ES-I3 (cell line): ENCODE results near the gene ITGA3.

ENCODE experiments used
- H3K36me3 ChIP-seq: 2 replicates; pipeline ENCODE4 v1.6.1; 2013; ENCODE audit warnings: mild to moderate bottlenecking, low read length, control low read depth, moderate library complexity; ENCODE audit not compliant: insufficient read depth
- H3K4me1 ChIP-seq: 2 replicates; pipeline ENCODE4 v1.6.1; 2013; ENCODE audit warnings: mild to moderate bottlenecking, control low read depth, low read length; ENCODE audit not compliant: insufficient read depth
- H3K9ac ChIP-seq: 2 replicates; pipeline ENCODE4 v1.6.1; 2013; ENCODE audit warnings: low read depth, mild to moderate bottlenecking, low read length, moderate library complexity
- H3K9me3 ChIP-seq: 2 replicates; pipeline ENCODE4 v1.6.1; 2013; ENCODE audit warnings: mild to moderate bottlenecking, low read length, moderate library complexity; ENCODE audit not compliant: control insufficient read depth, insufficient read depth

ITGA3 gene

DNA sequence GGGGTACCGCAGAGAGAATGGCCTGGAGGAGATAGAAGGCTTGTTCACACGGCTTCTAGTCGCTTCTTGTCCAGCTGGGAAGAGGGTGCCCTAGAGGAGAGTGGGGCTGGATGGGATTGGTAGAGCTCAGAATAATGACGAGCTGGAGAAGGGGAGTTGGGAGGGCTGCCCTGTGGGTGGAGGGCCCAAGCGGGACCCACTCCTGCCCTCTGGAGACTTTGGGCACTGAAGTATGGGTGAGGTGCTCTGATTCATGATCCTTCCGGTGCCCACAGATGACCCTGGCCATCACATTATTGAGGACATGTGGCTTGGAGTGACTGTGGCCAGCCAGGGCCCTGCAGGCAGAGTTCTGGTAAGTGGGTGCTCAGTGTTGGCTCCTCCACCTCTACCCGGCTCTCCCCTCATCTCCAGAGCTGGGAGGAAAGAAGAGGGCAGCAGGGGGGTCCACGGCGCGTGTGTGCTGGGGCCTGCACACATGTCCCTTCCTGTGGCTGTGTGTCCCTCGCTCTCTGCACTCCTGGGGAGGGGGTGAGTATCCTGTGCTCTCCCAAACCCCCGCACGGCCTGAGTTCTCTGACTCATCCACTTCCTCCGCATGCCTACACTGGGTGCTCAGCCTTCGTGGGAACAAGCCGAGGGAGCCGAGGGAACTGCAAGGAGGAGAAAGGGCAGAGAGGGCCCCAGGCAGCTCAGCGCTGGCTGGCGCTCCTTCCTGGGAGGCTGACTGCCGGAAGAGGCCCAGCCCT is 8.5 kb downstream of the ITGA3 start:
- peaks cover 9% of the 10 kb centered on the region; the same call in 1 of the 2 replicates for H3K36me3 ChIP-seq
- no peak overlapping the region for H3K9ac ChIP-seq
- H3K4me1 ChIP-seq, result peaks cover 47% of the 10 kb centered on the region
- H3K9me3 ChIP-seq, result no peaks in the 10 kb centered on the region

DNA sequence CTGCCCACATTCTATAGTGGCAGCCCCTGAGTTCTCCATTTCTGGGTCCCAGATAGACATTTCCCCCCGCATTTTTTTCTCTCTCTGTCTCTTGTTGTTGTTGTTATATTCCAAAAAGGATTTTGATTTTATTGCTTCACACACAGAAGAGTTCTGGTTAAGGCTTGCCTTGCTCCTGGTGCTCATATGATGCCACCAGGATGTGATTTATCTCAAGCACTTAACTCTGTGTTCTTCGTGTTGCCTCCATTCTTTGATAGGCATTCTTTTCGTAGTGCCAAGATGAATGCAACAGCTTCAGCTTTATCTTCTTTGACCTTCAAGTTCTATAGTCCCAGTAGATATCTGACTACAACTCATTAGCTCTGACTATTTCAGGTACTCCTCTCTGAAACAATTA is 9.1 kb downstream of the ITGA3 start:
- Histone ChIP-seq H3K4me1 (peaks cover 41% of the 10 kb centered on the region), H3K9me3 (no peaks in the 10 kb centered on the region), H3K9ac (no peak overlapping the region), H3K36me3 (peaks cover 12% of the 10 kb centered on the region)

DNA sequence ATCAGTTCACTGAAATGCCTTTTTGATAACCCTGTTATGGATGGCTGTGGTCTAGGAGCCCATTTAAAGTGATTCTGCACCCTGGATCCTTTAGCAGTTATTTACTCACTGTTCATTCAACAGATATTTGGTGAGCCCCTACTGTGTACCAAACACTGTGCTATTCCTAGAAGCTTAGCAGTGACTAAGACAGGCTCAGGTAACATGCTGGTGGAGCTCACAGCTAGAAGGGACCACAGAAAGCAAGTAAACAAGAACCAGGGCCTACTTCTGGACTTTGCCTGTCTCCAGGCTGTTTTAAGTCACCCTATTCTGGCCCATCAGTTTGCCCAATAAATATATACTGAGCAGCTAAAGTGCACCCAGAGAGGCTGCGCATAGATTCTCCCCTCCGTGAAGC is 11.1 kb downstream of the ITGA3 start:
- no peak overlapping the region for H3K9ac ChIP-seq
- H3K4me1 ChIP-seq, result peaks cover 25% of the 10 kb centered on the region; the same call in 1 of the 2 replicates
- peaks cover 12% of the 10 kb centered on the region for H3K36me3 ChIP-seq
- peaks cover 3% of the 10 kb centered on the region; the same call in 1 of the 2 replicates for H3K9me3 ChIP-seq

DNA sequence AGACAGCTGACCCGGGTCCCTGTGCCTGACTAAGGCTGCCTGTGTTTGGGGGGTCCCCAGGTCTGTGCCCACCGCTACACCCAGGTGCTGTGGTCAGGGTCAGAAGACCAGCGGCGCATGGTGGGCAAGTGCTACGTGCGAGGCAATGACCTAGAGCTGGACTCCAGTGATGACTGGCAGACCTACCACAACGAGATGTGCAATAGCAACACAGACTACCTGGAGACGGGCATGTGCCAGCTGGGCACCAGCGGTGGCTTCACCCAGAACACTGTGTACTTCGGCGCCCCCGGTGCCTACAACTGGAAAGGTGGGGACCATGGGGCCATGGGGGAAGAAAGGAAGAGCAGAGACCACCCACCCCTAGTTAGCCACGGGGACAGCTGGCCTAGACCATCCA is 12.1 kb downstream of the ITGA3 start:
- Histone ChIP-seq H3K9me3 (peaks cover 3% of the 10 kb centered on the region; the same call in 1 of the 2 replicates), H3K9ac (no peak overlapping the region), H3K36me3 (peaks cover 17% of the 10 kb centered on the region), H3K4me1 (peaks cover 17% of the 10 kb centered on the region; the same call in 1 of the 2 replicates)

DNA sequence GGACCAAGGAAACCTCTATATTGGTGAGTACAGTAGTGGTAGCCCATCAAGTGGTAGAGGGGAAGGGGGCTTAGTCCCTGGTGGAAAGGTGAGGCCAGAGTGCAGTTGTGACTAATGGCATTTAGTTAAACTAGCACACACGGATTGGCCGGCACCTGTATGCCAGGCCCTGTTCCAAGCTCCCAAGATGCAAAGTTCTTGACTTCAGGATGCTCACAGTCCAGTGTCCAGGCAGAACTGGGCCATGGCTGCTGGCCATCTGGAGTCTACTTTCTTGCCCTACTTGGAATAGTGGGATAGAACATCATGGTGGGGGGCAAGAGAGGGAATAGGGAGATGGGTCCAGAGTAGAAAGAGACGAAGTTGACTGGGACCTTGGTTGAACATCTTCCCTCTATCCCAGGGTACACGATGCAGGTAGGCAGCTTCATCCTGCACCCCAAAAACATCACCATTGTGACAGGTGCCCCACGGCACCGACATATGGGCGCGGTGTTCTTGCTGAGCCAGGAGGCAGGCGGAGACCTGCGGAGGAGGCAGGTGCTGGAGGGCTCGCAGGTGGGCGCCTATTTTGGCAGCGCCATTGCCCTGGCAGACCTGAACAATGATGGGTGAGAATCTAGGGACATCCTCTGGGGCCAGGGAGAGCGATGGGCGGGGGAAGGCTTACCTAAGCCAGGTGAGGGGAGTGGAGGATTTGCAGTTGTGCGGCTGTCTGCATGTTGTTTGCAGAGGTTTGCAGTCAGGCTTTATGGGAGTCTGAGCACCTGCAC is 15.2 kb downstream of the ITGA3 start:
- H3K4me1 ChIP-seq, result no peaks in the 10 kb centered on the region
- peaks cover 3% of the 10 kb centered on the region; the same call in 1 of the 2 replicates for H3K9me3 ChIP-seq
- no peak overlapping the region for H3K9ac ChIP-seq
- H3K36me3 ChIP-seq, result peaks cover 19% of the 10 kb centered on the region

DNA sequence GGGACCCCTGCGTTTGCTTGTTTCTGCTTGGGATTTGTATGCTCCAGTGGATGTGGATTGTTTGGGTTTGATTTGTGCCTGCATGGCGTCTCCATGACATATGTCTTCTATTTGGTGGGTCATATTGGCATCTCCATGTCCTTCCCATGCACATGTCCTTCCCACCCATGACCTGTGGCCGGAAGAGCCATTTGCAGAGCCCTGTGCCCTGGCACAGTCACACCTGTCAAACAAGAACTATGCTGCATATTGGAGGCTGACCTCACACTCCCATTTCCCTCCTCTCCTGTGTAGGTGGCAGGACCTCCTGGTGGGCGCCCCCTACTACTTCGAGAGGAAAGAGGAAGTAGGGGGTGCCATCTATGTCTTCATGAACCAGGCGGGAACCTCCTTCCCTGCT is 15.8 kb downstream of the ITGA3 start:
- Histone ChIP-seq H3K9ac (no peak overlapping the region), H3K4me1 (no peaks in the 10 kb centered on the region), H3K36me3 (peaks cover 19% of the 10 kb centered on the region), H3K9me3 (peaks cover 3% of the 10 kb centered on the region; the same call in 1 of the 2 replicates)

DNA sequence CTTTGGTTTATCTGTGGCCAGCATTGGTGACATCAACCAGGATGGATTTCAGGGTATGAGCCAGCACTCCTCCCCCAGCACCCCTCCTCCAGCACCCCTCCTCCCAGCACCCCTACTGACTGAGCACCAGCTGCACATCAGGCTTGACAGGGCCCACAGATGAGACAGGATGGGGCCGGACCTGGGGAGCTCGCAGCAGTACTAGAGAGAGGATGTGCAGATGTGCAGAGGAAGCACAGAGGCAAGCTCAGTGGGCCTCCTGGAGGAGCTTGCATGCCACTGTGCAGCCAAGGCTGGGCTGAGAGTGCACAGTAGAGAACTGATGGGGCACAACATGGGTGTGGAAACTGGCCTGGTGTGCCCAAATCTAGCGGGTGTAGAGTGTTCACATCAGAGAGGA is 16.2 kb downstream of the ITGA3 start:
- H3K9ac ChIP-seq, result no peak overlapping the region

DNA sequence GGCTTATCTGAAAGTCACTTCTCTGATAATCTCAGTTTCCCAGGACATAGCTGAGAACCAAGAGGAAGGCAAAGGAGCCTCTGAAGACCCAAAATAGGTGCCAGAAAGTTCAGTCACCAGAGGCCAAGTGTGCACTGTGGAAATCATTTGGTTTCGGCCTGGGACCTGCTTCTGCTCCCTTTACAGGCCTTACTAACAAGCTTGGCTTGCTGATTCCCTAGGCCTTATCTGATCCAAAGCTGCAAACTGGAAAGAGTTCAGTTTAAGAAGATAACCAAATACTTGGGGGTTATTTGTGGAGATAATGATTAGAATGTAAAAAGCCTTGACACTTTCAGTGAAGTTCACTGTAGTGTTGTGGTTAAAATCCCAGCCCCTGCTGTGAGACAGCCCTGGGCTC is 17.0 kb downstream of the ITGA3 start:
- Histone ChIP-seq H3K9ac (no peak overlapping the region), H3K4me1 (no peaks in the 10 kb centered on the region), H3K36me3 (peaks cover 15% of the 10 kb centered on the region), H3K9me3 (peaks cover 3% of the 10 kb centered on the region; the same call in 1 of the 2 replicates)

More for the DNA sequence above, 16.2 kb downstream of the ITGA3 start:
- H3K4me1 ChIP-seq, result no peaks in the 10 kb centered on the region
- peaks cover 19% of the 10 kb centered on the region for H3K36me3 ChIP-seq
- peaks cover 3% of the 10 kb centered on the region; the same call in 1 of the 2 replicates for H3K9me3 ChIP-seq

DNA sequence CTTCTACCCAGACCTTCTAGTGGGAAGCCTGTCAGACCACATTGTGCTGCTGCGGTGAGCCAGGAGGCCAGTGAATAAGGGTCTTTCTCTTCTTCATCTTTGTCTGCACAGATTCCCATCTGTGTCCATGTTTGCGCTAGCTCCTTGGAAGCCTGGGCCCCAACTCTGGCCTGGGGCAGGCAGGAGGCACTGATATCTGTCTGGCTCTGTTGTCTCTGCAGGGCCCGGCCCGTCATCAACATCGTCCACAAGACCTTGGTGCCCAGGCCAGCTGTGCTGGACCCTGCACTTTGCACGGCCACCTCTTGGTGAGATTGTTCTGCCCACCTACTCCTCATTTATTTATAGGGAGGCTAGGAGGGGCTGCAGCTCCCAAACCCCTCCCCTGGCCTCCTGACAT is 18.3 kb downstream of the ITGA3 start:
- H3K9ac ChIP-seq, result no peak overlapping the region
- H3K9me3 ChIP-seq, result peaks cover 3% of the 10 kb centered on the region; the same call in 1 of the 2 replicates
- no peaks in the 10 kb centered on the region for H3K4me1 ChIP-seq
- peaks cover 22% of the 10 kb centered on the region for H3K36me3 ChIP-seq

DNA sequence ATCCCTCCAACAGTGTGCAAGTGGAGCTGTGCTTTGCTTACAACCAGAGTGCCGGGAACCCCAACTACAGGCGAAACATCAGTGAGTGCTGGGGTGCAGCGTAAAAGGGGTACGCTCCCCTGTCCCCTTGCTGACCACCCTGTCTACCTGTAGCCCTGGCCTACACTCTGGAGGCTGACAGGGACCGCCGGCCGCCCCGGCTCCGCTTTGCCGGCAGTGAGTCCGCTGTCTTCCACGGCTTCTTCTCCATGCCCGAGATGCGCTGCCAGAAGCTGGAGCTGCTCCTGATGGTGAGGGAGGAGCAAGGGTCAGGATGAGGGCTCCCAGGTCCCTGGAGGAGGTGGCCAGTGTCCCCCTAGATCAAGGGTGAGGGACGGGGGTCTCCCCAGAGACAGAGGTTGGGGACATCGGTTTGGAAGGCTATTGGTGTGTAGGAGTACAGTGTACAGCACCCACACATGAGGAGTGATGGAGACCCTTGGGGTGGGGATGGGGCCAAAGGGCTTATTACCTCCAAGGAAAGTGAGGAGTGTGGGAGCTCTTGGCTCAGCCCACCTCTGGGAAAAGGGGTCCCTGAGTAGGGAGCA is 19.6 kb downstream of the ITGA3 start:
- Histone ChIP-seq H3K9me3 (peaks cover 3% of the 10 kb centered on the region; the same call in 1 of the 2 replicates), H3K4me1 (no peaks in the 10 kb centered on the region), H3K36me3 (peaks cover 22% of the 10 kb centered on the region), H3K9ac (no peak overlapping the region)

DNA sequence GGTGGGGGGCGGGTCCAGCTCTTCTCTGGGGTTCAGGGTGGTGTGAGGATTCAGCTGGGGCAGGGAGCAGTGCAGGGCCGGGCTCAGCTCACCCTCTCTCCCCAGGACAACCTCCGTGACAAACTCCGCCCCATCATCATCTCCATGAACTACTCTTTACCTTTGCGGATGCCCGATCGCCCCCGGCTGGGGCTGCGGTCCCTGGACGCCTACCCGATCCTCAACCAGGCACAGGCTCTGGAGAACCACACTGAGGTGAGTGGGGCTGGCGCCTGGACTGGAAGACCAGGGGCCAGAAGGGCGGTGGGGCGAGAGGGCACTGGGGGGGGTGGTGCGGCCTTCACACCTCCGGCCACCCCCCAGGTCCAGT is 20.3 kb downstream of the ITGA3 start:
- Histone ChIP-seq H3K9me3 (peaks cover 3% of the 10 kb centered on the region; the same call in 1 of the 2 replicates), H3K4me1 (no peaks in the 10 kb centered on the region), H3K36me3 (peaks cover 25% of the 10 kb centered on the region), H3K9ac (no peak overlapping the region)

DNA sequence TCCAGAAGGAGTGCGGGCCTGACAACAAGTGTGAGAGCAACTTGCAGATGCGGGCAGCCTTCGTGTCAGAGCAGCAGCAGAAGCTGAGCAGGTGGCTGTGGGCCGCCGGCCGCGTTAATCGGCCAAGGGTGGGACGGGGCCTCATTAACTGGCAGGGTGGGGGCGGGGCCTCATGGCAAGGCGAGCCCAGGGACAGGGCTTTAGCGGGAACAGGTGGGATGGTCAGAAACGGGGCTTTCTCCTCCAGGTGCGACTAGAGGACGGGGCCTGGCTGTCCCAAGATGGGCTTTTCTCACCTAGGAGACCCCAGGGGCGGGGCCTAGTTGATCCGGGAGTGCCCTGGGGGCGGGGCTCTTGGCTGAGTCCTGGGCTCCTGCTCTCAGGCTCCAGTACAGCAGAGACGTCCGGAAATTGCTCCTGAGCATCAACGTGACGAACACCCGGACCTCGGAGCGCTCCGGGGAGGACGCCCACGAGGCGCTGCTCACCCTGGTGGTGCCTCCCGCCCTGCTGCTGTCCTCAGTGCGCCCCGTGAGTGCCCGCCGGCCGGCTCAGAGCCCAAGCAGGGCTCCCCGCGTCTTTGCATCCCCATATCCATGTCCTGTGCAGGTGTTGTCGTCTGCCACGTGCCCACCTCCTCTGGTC is 20.8 kb downstream of the ITGA3 start:
- no peak overlapping the region for H3K9ac ChIP-seq
- H3K36me3 ChIP-seq, result peaks cover 25% of the 10 kb centered on the region
- H3K9me3 ChIP-seq, result peaks cover under 1% of the 10 kb centered on the region; the same call in 1 of the 2 replicates
- H3K4me1 ChIP-seq, result no peaks in the 10 kb centered on the region

DNA sequence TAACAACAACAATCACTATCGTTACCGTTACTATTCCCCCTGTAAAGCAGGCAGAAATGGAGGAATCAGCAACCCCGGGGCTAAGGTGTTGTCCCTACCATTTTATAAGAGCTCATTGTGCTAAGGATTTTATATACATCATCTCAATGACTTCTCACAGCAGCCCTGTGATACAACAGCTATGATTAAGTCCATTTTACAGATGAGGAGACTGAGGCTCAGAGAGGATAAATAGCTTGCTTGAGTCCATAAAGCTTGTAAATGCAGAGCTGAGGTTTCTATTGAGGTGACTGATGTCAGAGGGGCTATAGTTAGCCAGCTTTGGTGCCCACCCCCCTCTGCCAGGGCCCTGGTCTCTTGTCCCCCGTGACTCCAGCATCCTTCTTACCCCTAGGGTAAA is 22.5 kb downstream of the ITGA3 start:
- Histone ChIP-seq H3K36me3 (peaks cover 17% of the 10 kb centered on the region; the same call in 1 of the 2 replicates), H3K9me3 (no peaks in the 10 kb centered on the region), H3K4me1 (no peaks in the 10 kb centered on the region), H3K9ac (no peak overlapping the region)
